HG03039 (cell line): Measurements from ENCODE around the gene B4GAT1.
"Not testable (repeated sequence)": the region's sequence is repeated elsewhere in the genome, so short reads cannot be mapped to it uniquely, and the experiment has no call there.

ENCODE experiments used
- ATAC-seq: cut with Tn5 transposase; IDR thresholded peaks from one replicate; pipeline ENCODE4 v1.9.1; 2021; ENCODE audit warnings: mild to moderate bottlenecking, moderate library complexity; ENCODE audit not compliant: unreplicated experiment

Gene B4GAT1

DNA sequence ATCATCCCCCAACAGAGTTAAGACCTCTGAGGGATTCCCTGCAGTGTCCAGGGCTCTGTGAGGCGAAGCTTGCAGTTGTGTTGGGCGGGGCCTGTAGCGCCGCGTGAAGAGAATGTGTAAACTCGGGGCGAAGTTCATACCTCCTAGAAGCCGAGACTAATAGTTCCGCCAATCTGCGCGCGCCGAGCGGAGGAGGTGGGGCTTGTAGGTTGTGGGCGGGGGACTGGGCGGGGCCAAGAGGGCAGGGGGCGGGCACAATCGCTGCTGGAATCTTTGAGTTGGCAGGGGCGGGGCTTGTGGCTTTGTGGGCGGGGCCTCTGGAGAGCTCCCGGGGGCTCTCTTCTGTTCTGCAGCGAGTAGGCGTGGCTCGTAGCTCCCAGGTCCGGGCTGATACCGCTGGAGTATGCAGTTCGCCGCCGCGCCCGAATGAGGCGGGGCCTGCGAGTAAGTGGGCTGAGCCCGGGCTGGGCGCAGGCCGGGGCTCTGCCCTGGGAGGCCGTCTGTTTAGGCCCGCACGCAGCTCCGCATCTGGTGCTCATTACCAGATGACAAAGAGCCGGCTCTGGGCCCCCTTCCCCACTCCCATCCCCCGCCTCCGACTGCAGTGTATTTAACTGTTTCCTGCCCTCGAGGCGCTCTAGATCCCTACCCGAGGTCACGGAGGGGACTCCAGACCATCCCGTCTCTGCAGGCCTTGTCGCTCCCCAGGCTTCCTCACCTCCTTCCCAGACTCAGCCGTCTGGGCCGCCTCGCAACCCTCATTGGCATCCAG lies 34.7 kb downstream of the B4GAT1 start:
- peak; percentile 61 for ATAC-seq

- peak; percentile 61 for ATAC-seq
These were observed 35.4 kb downstream of the B4GAT1 start for GRCh38 chr11:66311965-66312548.

DNA sequence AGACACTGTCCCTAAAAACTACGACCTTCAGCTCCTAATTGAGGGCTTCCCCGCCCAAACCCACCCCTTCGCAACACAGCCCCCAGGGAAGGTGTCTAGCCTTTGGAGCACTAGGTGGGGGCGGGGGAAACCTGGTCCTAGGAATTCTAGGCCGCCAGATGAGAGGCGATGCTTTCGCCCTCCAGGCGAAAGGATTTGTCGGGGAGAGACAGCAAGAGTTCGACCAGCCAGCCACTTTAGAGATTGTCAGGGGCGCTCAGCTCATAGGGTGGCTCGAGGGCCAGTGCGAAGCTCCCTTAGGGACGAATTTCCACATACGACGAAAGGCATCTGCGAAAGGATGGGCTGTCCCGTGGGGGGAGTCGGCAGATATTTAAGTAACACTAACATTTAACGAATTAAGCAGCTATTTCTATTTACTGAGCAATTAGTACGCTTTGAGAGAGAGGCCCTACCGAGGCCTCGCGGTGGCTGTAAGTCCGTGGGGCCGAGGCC lies 35.9 kb downstream of the B4GAT1 start:
- ATAC-seq: no peak

DNA sequence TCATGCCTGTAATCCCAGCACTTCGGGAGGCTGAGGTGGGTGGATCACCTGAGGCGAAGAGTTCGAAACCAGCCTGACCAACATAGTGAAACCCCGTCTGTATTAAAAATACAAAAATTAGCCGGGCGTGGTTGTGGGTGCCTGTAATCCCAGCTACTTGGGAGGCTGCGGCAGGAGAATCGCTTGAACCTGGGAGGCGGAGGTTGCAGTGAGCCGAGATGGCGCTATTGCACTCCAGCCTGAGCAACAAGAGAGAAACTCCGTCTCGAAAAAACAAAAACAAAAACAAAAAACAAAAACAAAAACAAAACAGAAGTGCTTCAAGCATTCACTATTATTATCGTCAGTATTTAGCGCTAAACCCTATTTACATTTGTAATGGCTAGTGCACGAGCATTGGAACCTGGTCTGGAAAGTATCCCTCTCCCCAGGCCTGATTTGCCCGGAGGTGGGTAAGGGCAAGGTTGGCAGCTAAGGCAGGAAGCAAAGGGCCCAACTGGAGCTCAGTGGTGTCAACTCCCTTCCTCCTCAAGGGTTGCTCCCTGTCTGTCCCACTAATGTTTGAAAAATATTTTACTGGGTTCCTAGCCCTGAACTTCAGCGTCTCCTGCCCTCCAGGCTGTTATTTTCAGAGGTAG lies 36.5 kb downstream of the B4GAT1 start:
- ATAC-seq: not testable (repeated sequence)

GRCh38 chr11:66310324-66310723 lies 37.1 kb downstream of the B4GAT1 start:
- ATAC-seq: no peak

GRCh38 chr11:66309475-66309874 lies 38.0 kb downstream of the B4GAT1 start:
- ATAC-seq: no peak

DNA sequence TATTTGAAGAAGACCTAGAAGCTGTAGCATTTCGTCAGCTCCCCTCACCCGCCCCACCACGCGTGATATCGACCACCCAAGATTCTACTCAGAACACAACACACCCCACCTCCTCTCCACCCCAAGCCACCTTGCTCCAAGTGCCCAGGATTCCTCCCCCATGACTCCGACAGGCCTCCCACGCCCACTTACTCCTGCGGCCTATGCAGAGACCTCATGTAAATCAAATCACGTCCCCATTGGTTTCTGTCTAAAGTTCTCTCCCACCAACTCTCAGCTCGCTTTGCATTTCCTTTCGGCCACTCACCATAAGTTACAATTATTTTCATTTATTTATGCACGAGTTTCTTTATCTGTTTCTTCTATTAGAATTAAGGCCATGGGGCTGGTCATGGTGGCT lies 44.8 kb downstream of the B4GAT1 start:
- no peak for ATAC-seq

GRCh38 chr11:66299186-66299585 lies 48.2 kb downstream of the B4GAT1 start:
- ATAC-seq: no peak

GRCh38 chr11:66297610-66298009 lies 49.8 kb downstream of the B4GAT1 start:
- no peak for ATAC-seq
